ENCODE data around the gene TANC1.

Gene TANC1

GRCh38 chr2:159211447-159212396, 243.3 kb downstream of the TANC1 start:
- in situ Hi-C loops (cut with MboI; ENCODE audit: low sequenced_read_pairs) = no loop called here

- in situ Hi-C loops (cut with MboI; ENCODE audit: low sequenced_read_pairs) = no loop called here
Observed at GRCh38 chr2:159213296-159213695, 244.9 kb downstream of the TANC1 start.

GRCh38 chr2:159214325-159214865, 246.0 kb downstream of the TANC1 start:
- in situ Hi-C loops (cut with MboI; ENCODE audit: low sequenced_read_pairs) = no loop called here

- in situ Hi-C loops (cut with MboI; ENCODE audit: low sequenced_read_pairs) = no loop called here
Observed at GRCh38 chr2:159215116-159215515, 246.7 kb downstream of the TANC1 start.

- in situ Hi-C loops (cut with MboI; ENCODE audit: low sequenced_read_pairs) = no loop called here
Observed at GRCh38 chr2:159217676-159218075, 249.2 kb downstream of the TANC1 start.

- in situ Hi-C loops (cut with MboI; ENCODE audit: low sequenced_read_pairs) = no loop called here
Observed at GRCh38 chr2:159218389-159218788, 249.9 kb downstream of the TANC1 start.

- in situ Hi-C loops (cut with MboI; ENCODE audit: low sequenced_read_pairs) = no loop called here
Observed at GRCh38 chr2:159219394-159219998, 251.1 kb downstream of the TANC1 start.

- in situ Hi-C loops (cut with MboI; ENCODE audit: low sequenced_read_pairs) = no loop called here
Observed at GRCh38 chr2:159224061-159224813, 255.8 kb downstream of the TANC1 start.

GRCh38 chr2:159225025-159226016, 256.9 kb downstream of the TANC1 start:
- in situ Hi-C loops (cut with MboI; ENCODE audit: low sequenced_read_pairs) = no loop called here

- in situ Hi-C loops (cut with MboI; ENCODE audit: low sequenced_read_pairs) = no loop called here
Observed at GRCh38 chr2:159226059-159226461, 257.6 kb downstream of the TANC1 start.

GRCh38 chr2:159226608-159227385, 258.4 kb downstream of the TANC1 start:
- in situ Hi-C loops (cut with MboI; ENCODE audit: low sequenced_read_pairs) = no loop called here

- in situ Hi-C loops (cut with MboI; ENCODE audit: low sequenced_read_pairs) = no loop called here
Observed at GRCh38 chr2:159227467-159227866, 259.0 kb downstream of the TANC1 start.

- in situ Hi-C loops (cut with MboI; ENCODE audit: low sequenced_read_pairs) = no loop called here
Observed at GRCh38 chr2:159228081-159228581, 259.7 kb downstream of the TANC1 start.

GRCh38 chr2:159229476-159230144, 261.2 kb downstream of the TANC1 start:
- in situ Hi-C loops (cut with MboI; ENCODE audit: low sequenced_read_pairs) = no loop called here

- in situ Hi-C loops (cut with MboI; ENCODE audit: low sequenced_read_pairs) = no loop called here
Observed at GRCh38 chr2:159230145-159230877, 261.9 kb downstream of the TANC1 start.

- in situ Hi-C loops (cut with MboI; ENCODE audit: low sequenced_read_pairs) = no loop called here
Observed at GRCh38 chr2:159232456-159233170, 264.2 kb downstream of the TANC1 start.

GRCh38 chr2:159234868-159235267, 266.4 kb downstream of the TANC1 start:
- in situ Hi-C loops (cut with MboI; ENCODE audit: low sequenced_read_pairs) = no loop called here
